Measurements from ENCODE around the gene WDR41. TPM values are rescaled to one million over a fixed set of nuclear protein-coding genes. Genes with fewer than 3 reads are reported as not detected.

WDR41 gene
- total RNA-seq, 4 donors from 2014 or later, result 63.9 to 93.9 (median 85.0) TPM

DNA sequence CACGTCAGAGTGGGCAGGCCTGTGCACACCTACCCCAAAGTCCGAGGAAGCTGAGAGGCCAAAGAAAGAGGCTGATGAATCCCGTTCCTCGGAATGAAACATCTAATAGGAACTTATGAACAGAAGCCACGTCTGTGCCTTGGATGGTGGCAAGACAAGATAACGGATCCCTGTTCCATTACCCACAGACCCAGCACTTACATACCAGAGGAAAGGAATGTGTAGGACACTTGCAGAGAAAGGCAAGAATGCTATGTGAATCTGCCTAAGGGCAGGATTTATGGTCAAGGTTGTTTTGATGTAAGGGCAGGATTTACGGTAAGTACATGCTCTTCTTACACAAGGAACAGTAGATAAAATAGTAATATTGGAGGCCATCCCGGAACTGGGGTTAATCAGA, 93.2 kb downstream of the WDR41 start:
- no peak for DNase-seq
- TF ChIP-seq, protein P1, sequence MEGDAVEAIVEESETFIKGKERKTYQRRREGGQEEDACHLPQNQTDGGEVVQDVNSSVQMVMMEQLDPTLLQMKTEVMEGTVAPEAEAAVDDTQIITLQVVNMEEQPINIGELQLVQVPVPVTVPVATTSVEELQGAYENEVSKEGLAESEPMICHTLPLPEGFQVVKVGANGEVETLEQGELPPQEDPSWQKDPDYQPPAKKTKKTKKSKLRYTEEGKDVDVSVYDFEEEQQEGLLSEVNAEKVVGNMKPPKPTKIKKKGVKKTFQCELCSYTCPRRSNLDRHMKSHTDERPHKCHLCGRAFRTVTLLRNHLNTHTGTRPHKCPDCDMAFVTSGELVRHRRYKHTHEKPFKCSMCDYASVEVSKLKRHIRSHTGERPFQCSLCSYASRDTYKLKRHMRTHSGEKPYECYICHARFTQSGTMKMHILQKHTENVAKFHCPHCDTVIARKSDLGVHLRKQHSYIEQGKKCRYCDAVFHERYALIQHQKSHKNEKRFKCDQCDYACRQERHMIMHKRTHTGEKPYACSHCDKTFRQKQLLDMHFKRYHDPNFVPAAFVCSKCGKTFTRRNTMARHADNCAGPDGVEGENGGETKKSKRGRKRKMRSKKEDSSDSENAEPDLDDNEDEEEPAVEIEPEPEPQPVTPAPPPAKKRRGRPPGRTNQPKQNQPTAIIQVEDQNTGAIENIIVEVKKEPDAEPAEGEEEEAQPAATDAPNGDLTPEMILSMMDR (IDR thresholded peaks at IDR 0.05), result no peak
- no peak for TF ChIP-seq POLR2A (IDR thresholded peaks at IDR 0.05)
- WGBS, 2 donors, result 92 to 96% methylated on average over 8 of the region's 8 CpGs
- H3K9me3 ChIP-seq, result no peaks in the 10 kb centered on the region
- peaks cover 0 to 8% of the 10 kb centered on the region in 2 donors for H3K4me1 ChIP-seq
- H3K27me3 ChIP-seq, result no peaks in the 10 kb centered on the region
- H3K4me3 ChIP-seq (replicated peaks in 1 of 3), result no peak overlapping the region
- no peak overlapping the region for H3K27ac ChIP-seq
- intact Hi-C loops (cut with DNase I), result no loop called here
- H3K36me3 ChIP-seq, result no peaks in the 10 kb centered on the region

DNA sequence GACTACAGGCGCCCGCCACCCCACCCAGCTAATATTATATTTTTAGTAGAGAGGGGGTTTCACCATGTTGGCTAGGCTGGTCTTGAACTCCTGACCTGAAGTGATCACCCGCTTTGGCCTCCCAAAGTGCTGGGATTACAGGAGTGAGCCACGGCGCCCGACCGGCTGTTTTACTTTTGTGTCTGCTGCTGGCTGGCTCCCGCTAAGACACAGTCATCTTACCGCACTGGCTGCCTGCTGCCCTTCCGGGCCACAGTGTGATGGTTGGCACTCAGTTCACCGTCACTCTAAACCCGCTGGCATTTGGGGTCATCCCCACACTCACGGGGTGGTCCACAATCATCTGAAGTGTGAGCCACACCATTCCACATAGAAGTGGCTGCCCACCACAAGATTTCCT, 93.7 kb downstream of the WDR41 start:
- intact Hi-C loops (cut with DNase I), result no loop called here
- Histone ChIP-seq H3K27ac (no peak overlapping the region), H3K4me3 (replicated peaks in 1 of 3) (no peak overlapping the region), H3K27me3 (no peaks in the 10 kb centered on the region), H3K36me3 (no peaks in the 10 kb centered on the region), H3K4me1 (peaks cover 0 to 8% of the 10 kb centered on the region in 2 donors), H3K9me3 (no peaks in the 10 kb centered on the region)
- TF ChIP-seq, protein P1 (IDR thresholded peaks at IDR 0.05), result no peak
- TF ChIP-seq POLR2A (IDR thresholded peaks at IDR 0.05), result no peak
- no peak for DNase-seq
- 94 to 97% methylated on average over 13 of the region's 13 CpGs for WGBS, 2 donors

DNA sequence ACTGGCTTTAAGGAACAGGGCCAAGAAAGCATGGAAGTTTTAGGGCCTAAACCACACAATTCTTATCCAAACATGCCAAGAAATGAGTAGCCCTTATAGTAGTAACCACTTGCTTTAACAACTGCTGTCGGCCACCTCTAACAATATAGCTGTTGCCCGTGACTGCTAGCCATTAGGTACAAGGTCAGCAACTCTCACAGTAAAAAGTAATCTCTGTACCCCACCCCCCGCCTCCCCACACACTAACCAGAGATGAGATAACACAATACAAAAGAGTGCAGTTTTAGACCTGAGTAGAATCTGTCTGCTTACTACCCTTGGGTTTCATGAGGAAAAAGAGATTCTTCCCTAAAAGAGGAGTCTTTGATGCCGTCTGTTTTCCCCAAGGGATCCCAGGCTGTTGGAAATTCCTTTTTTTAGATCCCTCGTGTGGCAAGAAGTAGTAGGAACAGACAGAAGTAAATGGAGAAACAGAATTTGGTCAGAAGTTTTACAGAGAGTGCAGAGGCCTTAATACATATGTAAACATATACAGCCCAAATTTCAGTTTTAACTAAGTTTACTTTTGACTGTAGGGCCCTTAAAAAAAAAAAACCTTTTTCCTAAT, 94.3 kb downstream of the WDR41 start:
- Histone ChIP-seq H3K27me3 (no peaks in the 10 kb centered on the region), H3K36me3 (no peaks in the 10 kb centered on the region), H3K4me3 (replicated peaks in 1 of 3) (no peak overlapping the region), H3K4me1 (peaks cover 0 to 8% of the 10 kb centered on the region in 2 donors), H3K27ac (no peak overlapping the region), H3K9me3 (no peaks in the 10 kb centered on the region)
- intact Hi-C loops (cut with DNase I), result no loop called here
- no peak for DNase-seq
- TF ChIP-seq, protein P1 (IDR thresholded peaks at IDR 0.05), result no peak
- TF ChIP-seq POLR2A (IDR thresholded peaks at IDR 0.05), result no peak
- WGBS, 2 donors, result 83% methylated on average over 5 of the region's 5 CpGs

DNA sequence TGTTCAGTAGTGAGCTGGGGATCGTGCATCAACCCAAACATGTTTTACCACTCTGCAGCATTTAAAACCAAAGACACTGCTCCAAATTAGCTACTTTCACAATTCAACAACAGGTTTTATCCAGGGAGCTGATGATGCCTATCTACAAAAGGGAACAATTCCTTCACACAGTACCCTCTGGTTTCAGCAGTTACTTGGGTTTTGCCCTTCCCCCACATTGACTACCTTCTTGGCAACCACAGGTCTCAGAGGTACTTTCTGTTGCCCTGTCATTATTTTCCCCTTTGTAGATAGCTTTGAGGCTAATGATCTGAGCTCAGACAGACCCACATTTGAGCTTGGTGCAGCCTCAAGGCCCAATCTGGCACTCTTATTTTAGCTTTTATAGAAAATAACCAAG, 96.1 kb downstream of the WDR41 start:
- intact Hi-C loops (cut with DNase I), result no loop called here
- H3K9me3 ChIP-seq, result no peaks in the 10 kb centered on the region
- TF ChIP-seq, protein P1 (IDR thresholded peaks at IDR 0.05), result no peak
- no peak for TF ChIP-seq POLR2A (IDR thresholded peaks at IDR 0.05)
- no peaks in the 10 kb centered on the region for H3K27me3 ChIP-seq
- H3K4me3 ChIP-seq (replicated peaks in 1 of 3), result no peak overlapping the region
- no peak for DNase-seq
- H3K36me3 ChIP-seq, result no peaks in the 10 kb centered on the region
- H3K4me1 ChIP-seq, result peaks cover 0 to 8% of the 10 kb centered on the region in 2 donors
- 94 to 100% methylated on average over 1 of the region's 1 CpG for WGBS, 2 donors
- H3K27ac ChIP-seq, result no peak overlapping the region

DNA sequence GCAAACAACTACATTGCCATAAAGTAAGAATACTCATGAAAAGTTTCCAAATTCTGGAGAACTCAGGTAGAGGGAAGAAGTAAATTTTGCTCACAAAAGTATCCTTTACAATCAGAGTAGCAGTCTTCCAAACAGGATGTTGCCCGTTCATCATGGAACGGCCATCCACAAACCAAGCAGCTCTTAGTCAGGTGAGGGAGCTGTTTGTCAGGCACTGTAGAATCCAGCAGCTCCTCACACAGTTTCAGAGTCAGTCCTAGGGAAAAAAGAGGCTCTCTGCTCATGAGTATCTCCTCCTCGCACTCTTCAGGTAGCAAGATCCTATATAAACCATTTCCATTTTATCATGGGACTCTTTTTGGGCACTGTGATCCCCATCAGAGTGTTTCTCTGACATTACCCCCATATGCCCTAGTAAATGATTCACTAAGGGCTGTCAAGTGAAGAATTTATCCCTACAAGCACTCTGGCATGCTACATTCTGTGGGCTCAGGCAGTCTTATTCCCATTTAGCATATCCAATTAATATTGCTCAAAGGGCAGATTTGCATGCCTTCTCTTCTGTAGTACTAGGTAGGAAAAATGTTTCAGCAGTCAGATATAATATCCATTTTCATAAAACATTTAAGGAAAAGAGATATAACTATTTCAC, 97.9 kb downstream of the WDR41 start:
- intact Hi-C loops (cut with DNase I), result no loop called here

More for the DNA sequence above, 97.9 kb downstream of the WDR41 start:
- no peak for DNase-seq
- Histone ChIP-seq H3K27me3 (no peaks in the 10 kb centered on the region), H3K4me3 (replicated peaks in 1 of 3) (no peak overlapping the region), H3K9me3 (no peaks in the 10 kb centered on the region), H3K36me3 (peaks cover 0 to 1% of the 10 kb centered on the region in 2 donors), H3K27ac (no peak overlapping the region), H3K4me1 (no peaks in the 10 kb centered on the region)
- WGBS, 2 donors, result 82 to 89% methylated on average over 3 of the region's 3 CpGs
- TF ChIP-seq POLR2A (IDR thresholded peaks at IDR 0.05), result no peak
- TF ChIP-seq, protein P1 (IDR thresholded peaks at IDR 0.05), result no peak
